Measurements from ENCODE around the gene AHNAK2.

DNA sequence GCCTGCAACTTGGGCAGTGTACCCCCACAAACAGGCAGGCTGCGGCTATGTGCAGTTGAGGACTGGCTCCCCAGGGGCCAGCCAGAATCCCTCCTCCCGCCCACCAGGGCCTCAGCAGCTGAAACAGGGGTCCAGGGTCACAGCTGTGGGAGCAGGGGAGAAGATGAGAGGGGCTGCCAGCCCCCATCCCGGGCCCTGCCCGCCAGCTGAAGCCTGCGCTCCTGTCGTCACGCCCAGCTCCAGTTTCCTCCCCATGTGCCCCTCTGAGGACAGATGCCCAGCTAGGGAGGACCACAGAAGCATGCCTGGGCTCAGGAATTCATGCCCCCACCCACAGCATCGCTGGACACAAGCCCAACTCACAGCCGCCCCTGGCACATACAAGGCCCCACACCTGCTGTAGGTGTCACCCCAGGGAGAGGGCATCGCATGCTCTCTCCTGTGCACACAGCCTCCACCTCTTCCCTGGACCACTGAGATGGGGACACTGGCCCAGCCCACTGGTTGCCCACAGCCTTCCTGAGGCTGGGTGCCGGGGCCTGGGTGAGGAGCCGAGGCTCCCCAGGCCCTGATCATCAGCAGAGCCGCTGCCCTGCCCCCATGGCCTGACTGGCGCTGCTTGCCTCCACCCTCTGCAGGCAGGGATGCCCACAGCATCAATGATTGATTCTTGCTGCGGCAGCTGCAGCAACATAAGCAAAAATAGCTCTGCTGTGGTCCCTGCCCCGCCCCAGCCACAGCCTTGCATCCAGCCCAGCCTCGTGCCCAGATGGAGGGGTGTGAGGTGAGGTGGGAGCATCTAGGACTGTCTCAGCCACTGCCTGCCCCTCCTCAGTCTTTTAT is 3.7 kb upstream of the AHNAK2 start:
- TF ChIP-seq, protein P1, sequence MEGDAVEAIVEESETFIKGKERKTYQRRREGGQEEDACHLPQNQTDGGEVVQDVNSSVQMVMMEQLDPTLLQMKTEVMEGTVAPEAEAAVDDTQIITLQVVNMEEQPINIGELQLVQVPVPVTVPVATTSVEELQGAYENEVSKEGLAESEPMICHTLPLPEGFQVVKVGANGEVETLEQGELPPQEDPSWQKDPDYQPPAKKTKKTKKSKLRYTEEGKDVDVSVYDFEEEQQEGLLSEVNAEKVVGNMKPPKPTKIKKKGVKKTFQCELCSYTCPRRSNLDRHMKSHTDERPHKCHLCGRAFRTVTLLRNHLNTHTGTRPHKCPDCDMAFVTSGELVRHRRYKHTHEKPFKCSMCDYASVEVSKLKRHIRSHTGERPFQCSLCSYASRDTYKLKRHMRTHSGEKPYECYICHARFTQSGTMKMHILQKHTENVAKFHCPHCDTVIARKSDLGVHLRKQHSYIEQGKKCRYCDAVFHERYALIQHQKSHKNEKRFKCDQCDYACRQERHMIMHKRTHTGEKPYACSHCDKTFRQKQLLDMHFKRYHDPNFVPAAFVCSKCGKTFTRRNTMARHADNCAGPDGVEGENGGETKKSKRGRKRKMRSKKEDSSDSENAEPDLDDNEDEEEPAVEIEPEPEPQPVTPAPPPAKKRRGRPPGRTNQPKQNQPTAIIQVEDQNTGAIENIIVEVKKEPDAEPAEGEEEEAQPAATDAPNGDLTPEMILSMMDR (IDR thresholded peaks at IDR 0.05; ENCODE audit: insufficient read depth, low read length, poor library complexity, severe bottlenecking), result no peak
- TF ChIP-seq EZH2phosphoT487 (conservative IDR thresholded peaks at IDR 0.05; ENCODE audit: low read length), result no peak
